ENCODE results near the gene CYP27B1.

GRCh38 chr12:57796996-57797395, 30.1 kb upstream of the CYP27B1 start:
- TF ChIP-seq CTCF (conservative IDR thresholded peaks at IDR 0.05): no peak
- TF ChIP-seq ZFX (IDR thresholded peaks at IDR 0.05): no peak
